EL (cell line): ENCODE results near the gene TRAF3.
"Not testable (repeated sequence)": the region's sequence is repeated elsewhere in the genome, so short reads cannot be mapped to it uniquely, and the experiment has no call there.

Experiments used
- DNase-seq: peaks from one replicate; pipeline ENCODE4 v3.0.0-alpha.2; 2016

Gene TRAF3

DNA sequence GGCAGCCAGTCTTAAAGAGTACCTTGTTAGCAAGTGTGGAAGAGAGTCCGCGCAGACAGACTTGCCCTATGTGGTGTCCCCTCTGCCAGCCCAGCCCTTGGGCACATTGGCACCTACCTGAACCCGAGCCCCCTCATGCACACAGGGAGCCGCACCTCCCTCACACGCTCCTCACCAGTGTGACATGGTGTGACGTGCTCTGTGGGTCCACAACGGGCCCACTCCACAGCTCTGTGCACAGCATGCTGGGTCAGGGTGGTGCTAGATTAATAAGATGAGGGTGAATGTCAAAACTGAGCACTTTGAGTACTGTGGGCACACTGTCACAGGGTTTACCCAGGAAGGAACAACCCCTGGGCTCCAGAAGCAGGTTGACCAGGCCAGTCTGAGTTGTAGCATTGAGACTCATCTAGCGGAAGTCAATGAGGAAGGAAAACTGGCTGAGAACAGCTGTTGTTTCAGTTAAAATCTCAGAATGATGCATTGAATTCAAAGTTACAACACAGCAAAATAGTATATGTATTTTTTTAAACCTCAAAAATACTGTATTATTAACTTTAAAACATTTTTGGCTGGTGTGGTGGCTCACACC, 91.8 kb downstream of the TRAF3 start:
- DNase-seq: no peak

DNA sequence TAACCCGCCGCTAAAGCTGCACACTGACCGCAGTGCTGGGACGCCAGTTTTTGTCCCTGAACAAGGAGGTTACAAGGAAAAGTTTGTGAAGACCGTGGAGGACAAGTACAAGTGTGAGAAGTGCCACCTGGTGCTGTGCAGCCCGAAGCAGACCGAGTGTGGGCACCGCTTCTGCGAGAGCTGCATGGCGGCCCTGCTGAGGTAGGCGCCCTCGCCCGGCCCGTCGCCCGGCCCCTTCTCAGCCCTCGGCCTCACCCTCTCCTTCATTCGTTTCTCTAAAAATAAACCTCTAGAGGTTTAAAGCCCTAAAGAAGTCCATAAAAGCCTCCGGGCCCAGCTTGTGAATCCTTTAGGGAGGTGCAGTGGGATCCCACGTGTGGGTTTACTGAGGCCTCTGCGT, 93.0 kb downstream of the TRAF3 start:
- DNase-seq: no peak

GRCh38 chr14:102870994-102871831, 94.0 kb downstream of the TRAF3 start:
- no peak for DNase-seq

DNA sequence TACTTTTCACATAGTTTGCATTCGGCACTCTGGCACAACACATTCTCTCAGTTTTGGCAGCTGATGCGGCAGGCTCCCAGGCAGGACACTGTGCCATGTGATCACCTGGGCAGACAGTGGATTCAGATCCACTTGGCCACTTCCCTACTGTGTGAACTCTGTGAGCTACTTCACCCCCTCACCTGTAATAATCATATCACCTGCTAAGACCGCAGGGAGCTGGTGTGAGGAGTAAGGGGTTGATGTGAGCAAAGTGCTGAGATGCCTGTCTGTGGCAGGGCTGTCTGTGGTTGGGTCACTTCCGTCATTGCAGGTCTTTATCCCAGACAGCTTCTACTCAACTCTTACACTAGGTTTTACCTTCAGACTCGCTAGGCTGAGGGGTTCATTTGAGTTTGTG, 94.8 kb downstream of the TRAF3 start:
- DNase-seq: no peak

GRCh38 chr14:102873131-102873530, 95.9 kb downstream of the TRAF3 start:
- no peak for DNase-seq

GRCh38 chr14:102873546-102874061, 96.4 kb downstream of the TRAF3 start:
- DNase-seq: no peak

- no peak for DNase-seq
These were observed 98.4 kb downstream of the TRAF3 start for GRCh38 chr14:102875652-102876051.

GRCh38 chr14:102877511-102877910, 100.3 kb downstream of the TRAF3 start:
- DNase-seq: not testable (repeated sequence)

GRCh38 chr14:102878174-102878969, 101.1 kb downstream of the TRAF3 start:
- DNase-seq: no peak

DNA sequence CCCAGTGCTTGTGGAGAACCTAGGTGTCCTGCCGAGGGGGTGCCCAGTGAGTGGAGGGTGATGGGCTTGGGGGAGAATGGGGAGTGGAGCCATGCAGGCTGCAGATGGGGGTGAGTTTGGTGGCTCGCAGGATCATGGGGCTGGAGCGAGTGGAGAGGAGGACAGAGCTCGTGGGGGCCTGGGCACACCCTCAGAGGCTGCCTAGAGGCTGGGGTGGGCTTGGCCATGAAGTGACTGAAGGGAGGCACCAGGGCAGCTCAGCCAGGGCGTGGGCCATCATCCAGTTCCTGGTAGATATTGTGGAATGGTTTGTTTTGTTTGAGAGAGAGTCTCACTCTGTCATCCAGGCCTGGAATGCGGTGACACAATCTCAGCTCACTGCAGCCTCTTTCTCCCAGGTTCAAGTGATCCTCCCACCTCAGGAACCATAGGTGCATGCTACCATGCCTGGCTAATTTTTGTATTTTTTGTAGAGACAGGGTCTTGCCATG, 101.8 kb downstream of the TRAF3 start:
- DNase-seq: peak; percentile 14

DNA sequence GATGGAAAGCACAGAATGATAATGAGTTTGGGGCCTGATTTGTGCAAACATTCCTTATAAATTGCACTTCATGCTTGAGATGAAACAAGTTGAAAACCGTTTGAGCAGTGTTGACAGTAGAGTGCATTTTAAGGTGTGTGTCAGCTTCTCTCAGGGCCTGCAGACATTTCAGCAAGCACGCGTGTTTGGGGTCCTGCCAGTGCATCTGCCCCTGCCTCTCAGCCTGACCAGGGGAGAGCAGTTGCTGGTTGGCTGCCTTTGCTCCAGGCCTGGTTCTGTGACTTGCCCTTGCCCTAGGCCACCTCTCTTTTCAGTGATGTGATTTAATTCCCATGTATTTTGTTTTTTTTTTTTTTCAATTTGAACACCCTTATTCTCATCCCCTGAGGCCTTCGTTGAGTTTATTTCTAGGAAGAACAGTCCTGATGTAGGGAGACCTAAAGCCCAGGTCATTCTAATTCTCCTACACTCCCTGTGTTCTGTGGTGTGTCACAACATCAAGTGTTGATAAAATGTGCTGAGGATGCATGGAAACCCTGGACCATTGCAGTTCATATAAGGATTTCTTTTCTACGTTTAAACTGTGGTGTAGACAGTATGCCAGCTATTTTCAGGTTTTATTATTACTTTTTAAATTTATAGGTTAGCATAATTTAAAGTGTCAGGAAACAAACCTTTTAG, 105.1 kb downstream of the TRAF3 start:
- no peak for DNase-seq

- DNase-seq: no peak
These were observed 105.9 kb downstream of the TRAF3 start for GRCh38 chr14:102883089-102883541.

GRCh38 chr14:102883554-102883953, 106.3 kb downstream of the TRAF3 start:
- no peak for DNase-seq

DNA sequence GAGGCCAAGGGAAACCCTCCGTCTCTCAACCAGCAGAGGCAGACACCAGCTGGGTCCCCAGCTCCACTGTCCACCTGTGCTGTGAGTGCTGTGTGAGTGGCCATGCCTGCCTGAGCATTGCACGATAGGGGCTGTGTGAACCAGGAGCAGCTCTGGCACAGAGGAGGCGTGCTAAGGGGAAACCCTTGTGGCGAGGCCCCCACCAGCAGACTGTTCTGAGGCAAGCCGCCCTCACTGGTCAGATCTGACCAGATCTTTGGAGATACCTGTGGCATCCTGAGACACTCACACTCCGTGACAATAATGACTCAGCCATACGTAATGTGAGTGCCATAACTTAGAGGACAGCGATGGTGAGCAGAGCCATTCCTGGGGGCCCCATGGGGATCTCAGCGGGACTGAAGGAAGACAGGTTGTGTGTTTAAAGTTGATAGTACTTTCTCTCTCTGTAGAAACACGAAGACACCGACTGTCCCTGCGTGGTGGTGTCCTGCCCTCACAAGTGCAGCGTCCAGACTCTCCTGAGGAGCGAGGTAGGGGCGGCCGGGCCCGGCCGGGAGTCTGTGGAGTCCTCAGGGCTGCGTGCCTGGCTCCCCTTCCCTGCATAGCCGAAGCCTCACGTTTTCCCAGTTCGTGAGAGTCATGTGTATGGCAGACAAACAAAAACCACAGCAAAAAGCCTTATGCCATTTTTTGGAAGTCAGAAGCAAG, 108.6 kb downstream of the TRAF3 start:
- no peak for DNase-seq

DNA sequence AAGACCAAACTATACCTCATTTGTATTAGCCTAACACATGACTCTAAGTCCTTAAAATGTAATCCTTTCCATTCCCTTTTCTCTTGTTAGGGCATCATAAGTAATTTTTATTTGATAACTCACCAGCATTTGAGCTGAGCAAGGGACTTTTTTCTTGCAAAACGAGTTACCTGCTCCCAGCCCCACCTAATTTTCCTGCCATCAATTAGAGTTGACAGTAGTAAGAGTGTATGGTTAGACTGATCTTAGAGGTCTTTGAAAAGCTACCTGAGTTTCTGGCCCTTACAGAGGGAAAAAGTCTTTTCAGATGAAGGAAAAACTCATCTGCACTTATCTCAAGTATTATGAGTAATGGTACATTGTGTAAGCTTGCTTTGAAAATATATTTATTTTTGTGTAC, 111.5 kb downstream of the TRAF3 start:
- no peak for DNase-seq

- DNase-seq: no peak
These were observed 112.4 kb downstream of the TRAF3 start for GRCh38 chr14:102889615-102890014.

GRCh38 chr14:102891111-102891510, 113.9 kb downstream of the TRAF3 start:
- DNase-seq: no peak

- peak; percentile 37 for DNase-seq
These were observed 114.3 kb downstream of the TRAF3 start for GRCh38 chr14:102891556-102891955.

GRCh38 chr14:102892651-102893050, 115.4 kb downstream of the TRAF3 start:
- no peak for DNase-seq

- no peak for DNase-seq
These were observed 116.2 kb downstream of the TRAF3 start for GRCh38 chr14:102893452-102893851.

DNA sequence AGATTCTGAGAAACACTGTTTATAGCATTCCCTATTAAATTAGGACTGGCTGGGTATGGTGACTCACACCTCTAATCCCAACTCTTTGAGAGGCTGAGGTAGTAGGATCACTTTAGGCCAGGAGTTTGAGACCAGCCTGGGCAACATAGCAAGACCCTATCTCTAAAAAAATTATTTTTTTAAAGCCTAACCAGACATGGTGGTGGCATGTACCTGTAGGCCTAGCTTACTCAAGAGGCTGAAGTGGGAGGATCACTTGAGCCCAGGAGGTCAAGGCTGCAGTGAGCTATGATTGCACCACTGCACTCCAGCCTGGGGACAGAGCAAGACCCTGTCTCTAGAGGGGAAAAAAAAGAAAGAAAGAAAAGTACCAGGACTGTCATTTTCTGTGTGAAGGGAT, 119.5 kb downstream of the TRAF3 start:
- not testable (repeated sequence) for DNase-seq
